C4-2B (cell line): Measurements from ENCODE around the gene ACYP1.

ENCODE experiments used
- H3K27ac ChIP-seq: fragments of 450-650 bp; 2 replicates; pipeline ENCODE4 v1.5.1; 2017
- CTCF ChIP-seq: fragments of 450-650 bp; conservative IDR thresholded peaks from 2 replicates; pipeline ENCODE4 v1.5.1; 2017; ENCODE audit warnings: mild to moderate bottlenecking
- ZFX ChIP-seq: fragments of 450-650 bp; IDR thresholded peaks from 2 replicates; pipeline ENCODE4 v1.6.1; 2017

Gene ACYP1

GRCh38 chr14:75025082-75025481 lies 38.7 kb downstream of the ACYP1 start:
- TF ChIP-seq CTCF (no peak), ZFX (no peak)
- no peak overlapping the region; the same call in 1 of the 2 replicates for H3K27ac ChIP-seq

GRCh38 chr14:75023108-75023507 lies 40.7 kb downstream of the ACYP1 start:
- TF ChIP-seq ZFX = no peak
- TF ChIP-seq CTCF = no peak

GRCh38 chr14:75022655-75023054 lies 41.2 kb downstream of the ACYP1 start:
- no peak overlapping the region for H3K27ac ChIP-seq
- TF ChIP-seq CTCF (peak; percentile 51), ZFX (no peak)

More at GRCh38 chr14:75023108-75023507, 40.7 kb downstream of the ACYP1 start:
- no peak overlapping the region for H3K27ac ChIP-seq

- TF ChIP-seq CTCF = no peak
- no peak for TF ChIP-seq ZFX
- H3K27ac ChIP-seq = no peak overlapping the region
These were observed 45.1 kb downstream of the ACYP1 start for GRCh38 chr14:75018694-75019093.

GRCh38 chr14:75016815-75017214 lies 47.0 kb downstream of the ACYP1 start:
- no peak for TF ChIP-seq ZFX
- no peak for TF ChIP-seq CTCF
- no peak overlapping the region for H3K27ac ChIP-seq

GRCh38 chr14:75015496-75015895 lies 48.3 kb downstream of the ACYP1 start:
- TF ChIP-seq CTCF = no peak
- no peak for TF ChIP-seq ZFX
- H3K27ac ChIP-seq = no peak overlapping the region

- H3K27ac ChIP-seq = no peak overlapping the region
- TF ChIP-seq CTCF (no peak), ZFX (no peak)
These were observed 50.5 kb downstream of the ACYP1 start for GRCh38 chr14:75013290-75013689.
